GM21526 (cell line): ENCODE data around the gene OTUD5.

Source experiments
- ATAC-seq: cut with Tn5 transposase; IDR thresholded peaks from one replicate; pipeline ENCODE4 v1.9.1; 2021; ENCODE audit warnings: moderate library complexity; ENCODE audit not compliant: unreplicated experiment, low FRiP score

The OTUD5 gene

DNA sequence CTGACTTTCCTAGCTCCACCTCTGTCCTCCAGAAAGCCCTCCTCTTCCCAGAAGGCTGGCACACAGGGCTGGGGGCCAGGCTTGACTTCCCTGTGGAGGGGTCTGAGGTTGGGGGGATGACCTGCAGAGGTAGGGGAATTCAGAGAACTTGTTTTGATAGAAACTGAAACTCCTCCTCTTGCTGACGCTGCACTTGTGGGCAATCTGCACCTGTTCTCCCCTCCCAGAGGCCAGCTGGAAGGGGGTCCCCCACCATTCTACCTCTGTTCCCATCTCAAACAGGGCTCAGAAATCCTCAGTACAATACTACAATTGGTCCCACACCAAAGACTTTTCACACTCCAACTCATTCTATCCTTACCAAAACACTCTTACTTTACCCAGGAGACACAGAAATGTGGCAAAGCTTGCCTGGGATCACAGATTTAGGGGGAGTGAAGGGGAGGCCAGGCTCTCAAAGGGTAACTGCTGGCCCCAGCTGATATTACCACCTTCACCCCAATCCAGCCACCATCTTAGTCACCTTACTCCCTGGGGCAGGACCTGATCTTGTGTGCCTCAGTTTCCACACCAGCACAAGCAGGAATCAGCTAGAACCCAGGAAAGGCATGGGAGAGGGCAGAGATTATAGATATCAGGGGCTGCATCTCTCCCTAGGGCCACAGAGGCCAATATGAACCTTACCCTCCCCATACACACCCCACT lies 18.5 kb downstream of the OTUD5 start:
- ATAC-seq, result peak; percentile 43

DNA sequence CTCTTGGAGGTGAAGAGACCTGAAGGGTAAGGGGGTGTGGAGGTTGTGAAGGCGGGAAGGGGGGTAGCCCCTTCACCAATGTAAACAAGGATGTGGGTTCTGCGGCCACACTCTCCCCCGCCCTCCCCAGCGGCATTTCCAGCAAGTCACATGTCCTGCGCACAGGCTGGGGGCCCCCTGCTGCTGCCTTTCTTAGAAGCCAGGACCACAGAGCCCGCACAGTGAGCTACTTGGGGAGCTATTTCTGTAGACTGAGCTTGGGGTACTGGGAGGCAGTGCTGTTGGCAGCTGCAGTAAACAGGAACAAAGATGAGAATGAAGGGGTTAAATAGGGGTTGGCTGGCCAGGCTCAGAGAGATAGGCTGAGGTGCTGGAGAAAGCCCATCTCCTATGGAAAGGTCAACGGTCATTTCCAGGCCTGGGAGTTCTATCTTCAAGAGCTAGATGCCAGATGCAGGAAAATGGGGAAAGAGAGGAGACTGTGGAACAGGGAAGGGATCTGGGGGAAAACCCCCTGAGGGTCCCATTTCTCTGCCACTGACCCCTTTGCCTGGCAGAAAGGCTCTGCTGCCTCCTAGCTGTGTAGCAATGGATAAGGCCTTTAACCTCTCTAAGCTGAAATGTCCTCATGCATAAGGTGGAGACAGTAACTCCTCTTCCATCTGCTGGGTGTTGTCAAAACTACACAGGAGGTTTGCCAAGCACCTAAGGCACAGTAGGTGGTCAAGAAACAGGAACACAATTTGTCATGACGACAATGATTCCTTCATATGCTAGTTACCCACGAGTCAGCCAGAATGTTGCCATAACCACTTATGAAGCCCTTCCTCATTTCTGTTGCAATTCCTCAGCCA lies 20.1 kb downstream of the OTUD5 start:
- peak; percentile 61 for ATAC-seq

DNA sequence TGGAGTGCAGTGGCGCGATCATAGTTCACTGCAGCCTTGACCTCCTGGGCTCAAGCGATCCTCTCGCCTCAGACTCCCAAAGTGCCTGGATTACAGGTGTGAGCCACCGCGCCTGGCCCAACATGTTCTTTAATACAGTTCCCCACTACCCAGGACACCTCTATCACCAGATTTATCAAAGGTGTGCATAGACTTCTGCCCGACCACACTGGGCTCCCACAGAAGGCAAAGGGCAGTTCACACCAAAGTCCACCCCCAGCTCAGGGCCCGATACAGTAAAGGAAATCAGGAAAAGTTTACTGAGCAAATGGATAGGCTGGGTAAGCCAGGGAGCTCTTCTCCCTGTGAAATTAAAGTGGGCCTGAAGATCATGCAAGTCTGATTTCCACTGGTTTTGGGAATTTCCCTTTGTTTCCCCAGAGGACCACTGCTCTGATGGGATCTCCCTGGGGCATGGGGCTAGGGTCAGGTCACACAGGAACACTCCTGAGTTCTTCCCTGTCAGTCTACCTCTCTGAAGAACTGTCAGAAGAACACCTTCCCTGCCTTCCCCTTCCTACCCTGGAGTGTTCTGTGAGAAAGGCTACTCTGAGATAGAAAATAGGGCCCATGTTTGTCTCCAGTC lies 20.9 kb downstream of the OTUD5 start:
- ATAC-seq, result no peak

DNA sequence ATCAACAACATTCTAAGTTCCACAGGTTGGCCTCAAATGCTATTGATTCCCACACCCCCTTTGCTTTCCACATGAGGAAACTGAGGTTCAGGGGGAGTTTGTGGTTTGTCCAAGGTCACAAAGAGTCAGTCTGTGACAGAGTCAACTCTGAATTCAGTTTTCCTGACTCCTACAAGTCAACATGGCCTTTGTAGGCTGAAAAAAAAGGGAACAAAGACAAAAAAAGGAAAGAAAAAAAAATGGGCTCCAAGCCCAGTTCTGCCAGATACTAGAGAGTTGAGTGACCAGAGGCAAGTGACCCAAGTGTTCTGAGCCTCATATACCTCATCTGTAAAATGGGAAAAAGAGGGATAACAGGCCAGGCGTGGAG lies 22.1 kb downstream of the OTUD5 start:
- ATAC-seq, result no peak

DNA sequence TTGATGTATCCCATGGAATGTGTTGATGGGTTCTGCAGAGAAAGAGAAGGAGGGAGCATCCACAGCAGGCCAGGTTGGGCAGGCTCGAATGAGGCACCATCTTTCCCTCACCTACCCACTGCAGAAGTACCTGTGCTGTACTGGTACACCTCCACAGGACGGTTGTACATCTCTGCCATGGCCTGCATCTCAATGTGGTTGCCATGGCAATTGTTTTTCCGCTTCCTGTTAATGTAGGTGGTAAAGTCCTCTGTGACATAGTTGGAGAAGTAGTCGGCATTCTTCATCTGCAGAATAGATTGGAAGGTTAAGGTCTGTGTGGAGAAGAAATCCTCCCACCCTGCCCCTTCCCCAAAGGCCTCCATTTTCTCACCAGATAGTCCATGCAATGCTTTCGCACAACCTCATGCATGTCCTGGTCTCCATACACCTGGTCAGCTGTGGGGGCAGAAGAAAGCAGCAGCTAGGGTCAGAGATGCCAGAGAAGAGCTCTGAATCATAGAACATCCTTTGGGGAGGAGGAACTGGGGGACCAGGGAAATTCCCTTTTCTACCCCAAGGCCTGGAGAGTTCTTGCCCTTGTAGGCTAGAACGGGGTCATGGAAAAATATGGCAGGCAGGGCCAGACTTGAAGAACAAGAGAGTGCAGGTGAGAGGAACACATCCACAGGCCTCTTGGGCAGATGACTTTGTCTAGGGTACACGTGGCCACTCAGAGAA lies 22.7 kb downstream of the OTUD5 start:
- ATAC-seq, result no peak

DNA sequence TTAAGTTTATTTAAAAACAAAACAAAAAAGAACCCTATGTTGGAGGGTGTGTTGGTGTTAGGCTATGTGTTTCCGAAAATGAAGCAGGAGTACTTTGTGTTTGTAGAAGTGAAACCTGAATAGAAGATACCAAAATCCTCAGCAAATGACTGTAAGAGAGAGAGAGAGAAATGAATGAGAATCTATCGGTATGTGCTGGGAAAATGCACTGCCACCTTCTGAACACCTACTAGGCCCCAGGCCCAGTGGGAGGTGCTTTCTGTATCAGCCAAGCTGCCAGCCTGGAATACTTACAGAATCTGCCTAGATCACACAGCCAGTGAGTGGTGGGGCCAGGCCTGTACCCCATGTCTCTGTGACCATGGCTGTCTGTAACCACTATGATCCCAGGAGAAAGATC lies 23.6 kb downstream of the OTUD5 start:
- no peak for ATAC-seq

DNA sequence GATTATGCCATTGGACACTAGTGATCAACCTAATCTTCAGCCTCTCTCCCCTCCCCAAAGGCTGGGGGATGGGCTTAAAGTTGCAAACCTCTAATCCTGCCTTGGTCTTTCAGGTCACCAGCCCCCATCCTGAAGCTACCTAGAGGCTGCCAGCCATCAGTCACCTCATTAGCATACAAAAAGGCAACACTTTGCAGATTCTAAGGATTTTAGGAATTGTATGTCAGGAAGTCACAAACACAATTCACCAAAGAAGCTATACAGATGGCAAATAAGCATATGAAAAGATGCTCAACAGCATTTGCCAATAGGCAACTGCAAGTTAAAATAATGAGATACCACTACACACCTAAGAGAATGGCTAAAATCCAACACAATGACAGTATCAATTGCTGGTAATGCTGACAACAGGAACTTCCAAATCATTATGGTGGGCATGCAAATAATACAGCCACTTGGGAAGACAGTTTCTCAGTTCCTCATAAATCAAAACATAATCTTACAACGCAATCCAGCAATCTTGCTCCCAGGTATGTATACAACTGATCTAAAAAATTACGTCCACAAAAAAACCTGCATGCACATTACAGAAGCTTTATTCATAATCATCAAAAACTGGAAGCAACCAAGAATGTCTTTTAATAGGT lies 29.5 kb downstream of the OTUD5 start:
- no peak for ATAC-seq

DNA sequence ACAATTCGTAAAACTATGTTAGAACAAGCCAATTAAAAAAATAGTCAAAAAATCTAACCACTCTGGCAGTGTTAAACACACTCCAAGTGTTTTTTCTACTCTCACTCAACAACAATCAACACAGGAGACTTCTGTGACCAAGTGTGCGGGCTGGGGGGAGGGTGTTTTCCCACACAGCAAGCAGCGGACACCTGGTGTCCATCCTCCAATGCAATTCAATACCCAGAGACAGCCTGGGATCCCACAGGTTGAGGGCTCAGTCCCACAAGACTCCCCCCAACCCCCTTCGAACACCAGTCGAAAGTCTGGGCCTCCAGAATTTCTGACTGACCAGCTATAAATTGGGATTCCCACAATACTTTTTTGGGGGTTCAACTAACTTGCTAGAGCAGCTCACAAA lies 30.3 kb downstream of the OTUD5 start:
- no peak for ATAC-seq

DNA sequence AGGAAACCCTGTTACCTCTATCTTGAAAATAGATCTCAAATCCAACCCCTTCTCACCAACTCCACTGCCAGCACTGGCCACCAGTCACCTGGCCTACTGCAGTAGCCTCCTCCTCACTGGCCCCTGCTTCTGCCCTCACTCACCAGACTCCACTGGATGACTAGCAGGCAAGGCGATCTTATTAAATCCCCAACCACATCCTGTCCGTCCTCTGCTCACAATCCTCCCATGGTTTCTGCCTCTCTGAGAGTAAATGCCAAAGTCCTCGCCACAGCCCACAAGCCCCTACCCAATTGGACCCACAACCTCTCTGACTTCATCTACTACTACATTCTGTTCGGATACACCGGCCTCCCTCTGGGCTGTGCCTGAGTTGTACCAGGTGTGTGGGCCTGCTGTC lies 33.1 kb downstream of the OTUD5 start:
- no peak for ATAC-seq

DNA sequence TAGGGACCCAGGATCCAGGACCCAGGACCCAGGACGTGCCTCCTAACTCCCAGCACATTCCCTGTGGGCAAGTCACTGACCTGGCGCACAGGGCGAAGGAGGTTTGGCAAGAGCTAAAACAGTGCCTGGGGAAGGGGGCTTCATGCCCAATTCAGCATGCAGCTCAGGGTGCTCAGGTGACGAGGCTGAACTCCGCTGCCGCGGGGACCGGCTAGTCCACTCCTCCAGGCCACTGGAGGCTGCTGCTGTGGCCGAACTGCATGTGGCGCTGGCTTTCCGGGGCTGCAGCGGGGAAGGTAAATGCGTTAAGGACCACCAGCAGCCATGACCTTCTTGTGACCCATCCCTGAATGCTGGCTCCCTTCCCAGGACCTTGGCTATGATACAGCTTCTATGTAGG lies 33.6 kb downstream of the OTUD5 start:
- no peak for ATAC-seq

DNA sequence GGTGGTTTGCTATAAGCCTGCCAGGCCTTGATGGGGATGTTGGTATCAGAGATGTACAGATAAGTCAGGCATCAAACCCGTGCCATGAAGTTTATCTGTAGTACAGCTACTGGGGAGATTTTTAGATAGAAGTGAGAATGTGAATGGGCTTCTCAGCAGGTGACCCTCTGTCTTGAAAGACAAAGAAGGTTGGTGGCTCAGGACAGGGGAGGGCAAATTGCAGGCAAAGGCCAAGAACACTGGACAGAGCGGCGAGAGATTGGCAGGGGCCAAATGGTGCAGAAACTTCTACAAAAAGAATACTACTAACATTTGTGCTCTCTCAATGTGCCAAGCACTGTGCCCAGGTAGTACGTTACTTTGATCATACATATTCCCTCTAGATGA lies 36.7 kb downstream of the OTUD5 start:
- no peak for ATAC-seq

DNA sequence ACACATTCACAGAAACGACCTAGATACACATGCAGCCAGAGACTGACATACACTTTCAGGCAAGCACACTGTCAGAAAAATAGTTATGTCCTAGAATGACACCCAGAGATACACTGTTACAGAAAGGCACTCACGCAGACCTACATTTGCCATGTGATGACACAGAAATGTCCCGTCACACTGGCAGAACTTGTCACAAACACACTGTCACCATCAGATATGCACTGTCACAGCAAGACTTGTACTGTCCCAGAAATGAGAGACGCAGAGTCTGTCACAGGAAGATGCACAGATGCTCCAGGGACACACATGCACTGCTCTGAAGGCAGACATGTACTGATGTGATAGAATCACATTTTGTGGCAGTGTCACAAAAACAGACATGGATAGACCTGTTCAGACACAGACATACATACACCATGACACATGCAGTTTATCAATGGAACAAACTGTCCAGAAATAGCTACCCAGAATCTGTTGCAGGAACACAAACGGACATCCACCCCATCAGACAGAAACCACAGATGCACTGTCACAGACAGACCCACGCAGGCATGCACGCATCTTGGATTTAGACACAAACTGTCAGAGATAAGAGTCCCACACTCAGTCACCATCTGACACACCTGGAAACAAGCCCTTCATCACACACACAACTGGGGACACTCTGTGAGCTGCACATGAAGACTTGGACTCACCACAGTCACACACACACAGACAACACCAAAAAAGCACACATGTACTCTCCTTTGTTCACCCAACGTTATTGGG lies 37.3 kb downstream of the OTUD5 start:
- ATAC-seq, result no peak

DNA sequence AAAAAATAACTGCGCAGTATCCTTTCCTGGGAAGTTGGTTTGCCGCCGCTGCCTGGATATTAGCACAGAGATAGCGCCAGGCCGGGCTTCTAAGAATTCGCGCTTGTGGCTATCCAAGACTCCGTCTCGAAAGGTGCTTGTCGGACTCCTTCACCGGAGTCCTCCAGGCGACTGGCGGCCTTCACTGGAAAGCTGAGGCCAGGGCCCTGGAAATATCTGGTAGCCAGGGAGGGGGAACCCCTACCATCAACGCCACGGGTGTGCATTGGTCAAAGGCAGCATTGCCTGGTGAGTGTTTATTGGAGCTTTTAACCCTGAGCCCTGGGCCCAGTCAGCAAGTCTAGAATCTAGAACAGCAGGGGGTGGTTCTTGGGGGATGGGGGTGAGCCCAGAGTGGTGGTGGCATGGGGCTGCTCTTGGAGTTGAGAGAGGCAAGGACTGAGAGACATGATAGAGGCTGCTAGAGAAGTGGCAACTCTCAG lies 38.0 kb downstream of the OTUD5 start:
- no peak for ATAC-seq

DNA sequence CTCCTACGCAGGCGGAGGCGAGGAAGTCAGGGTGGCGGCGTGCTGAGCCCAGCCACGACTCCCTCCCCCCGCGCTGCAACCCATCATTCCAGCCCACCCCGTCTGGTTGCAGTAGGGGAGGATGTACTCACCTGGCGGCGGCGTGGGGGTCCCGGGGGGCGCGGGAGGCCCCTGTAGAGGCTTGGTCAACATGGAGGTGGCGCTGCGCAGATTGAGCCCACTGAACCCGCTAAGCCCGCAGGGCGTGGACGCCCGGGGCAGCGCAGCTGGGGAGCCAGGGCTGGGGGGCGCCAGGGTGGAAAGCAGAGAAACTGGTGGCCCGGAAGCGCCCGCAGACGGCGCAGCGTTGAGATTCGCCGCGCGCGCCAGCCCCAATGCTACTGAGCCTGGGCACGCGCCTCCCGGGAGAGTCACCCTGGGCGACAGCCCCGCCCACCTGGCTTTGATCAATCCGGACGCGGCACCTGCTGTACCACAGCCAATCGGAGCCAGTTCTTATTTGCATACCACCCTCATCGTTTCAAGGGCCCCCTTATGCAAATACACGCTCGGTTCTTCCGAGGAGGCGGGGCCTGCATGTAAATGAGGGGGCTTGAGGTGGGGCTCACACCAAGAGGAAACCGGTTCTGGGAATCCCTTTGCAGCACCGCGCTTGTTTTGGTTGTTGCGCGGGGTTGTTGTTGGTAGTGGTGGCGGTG lies 38.6 kb downstream of the OTUD5 start, which contains the start of gene PIM2:
TSS of gene PIM2 (minus strand) at position 382 of the 698 bp plus-strand sequence. CDS start at position 192, 190 bp downstream.
- ATAC-seq, result peak; percentile 66

DNA sequence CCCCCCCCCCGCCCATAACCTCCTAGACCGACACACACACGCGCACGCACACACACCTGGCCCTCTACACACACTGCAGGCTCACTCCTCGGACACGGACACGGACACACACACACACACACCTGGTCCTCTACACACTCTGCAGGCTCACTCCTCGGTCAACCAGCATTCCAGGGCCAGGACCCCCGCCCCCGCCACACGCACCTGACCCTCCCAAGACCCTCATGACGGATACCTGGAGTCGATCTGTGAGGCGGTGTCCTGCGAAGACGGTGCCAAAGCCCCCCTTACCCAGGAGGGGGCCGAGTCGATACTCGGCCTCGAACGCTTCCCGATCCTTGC lies 39.1 kb downstream of the OTUD5 start:
- ATAC-seq, result no peak

DNA sequence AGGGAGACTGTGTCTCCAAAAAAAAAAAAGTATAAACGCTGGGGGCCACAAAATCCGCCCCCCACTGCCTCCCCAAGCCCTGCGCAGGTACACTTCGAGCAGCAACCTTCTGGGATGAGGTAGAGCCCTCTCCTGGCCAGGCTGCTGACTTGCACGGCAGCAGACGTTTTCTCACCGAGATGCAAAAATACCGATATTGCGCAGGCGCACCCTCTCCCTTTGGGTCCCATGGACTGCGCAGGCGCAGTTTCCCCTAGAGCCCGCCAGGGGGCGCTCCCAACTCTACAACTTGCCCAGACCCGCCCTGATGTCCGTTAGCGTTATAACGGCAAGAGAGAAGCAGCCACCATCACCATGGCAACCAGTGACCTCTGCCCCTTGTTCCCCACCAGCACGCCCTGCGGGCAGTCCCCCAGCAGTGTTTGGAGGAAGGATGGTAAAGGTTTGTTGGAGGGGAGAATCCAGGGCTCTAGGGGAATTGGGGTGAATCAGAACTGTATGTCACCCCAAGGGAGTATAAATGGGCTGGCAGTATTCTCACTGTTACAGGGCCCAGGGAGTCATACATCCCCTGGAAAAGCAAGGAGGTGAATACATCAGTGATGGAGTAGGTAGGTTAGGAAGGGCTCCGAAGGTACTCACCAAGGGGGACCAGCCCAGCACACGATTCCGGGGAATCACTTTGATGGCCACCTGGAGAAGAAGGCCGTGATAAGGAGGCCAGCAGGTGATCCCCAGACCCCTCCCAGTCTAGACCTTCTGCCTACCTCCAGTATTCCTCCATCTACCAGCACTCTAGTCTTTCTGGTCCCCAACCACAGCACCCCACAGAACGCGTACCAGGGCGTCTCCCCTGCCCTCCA lies 40.0 kb downstream of the OTUD5 start:
- ATAC-seq, result peak; percentile 34

DNA sequence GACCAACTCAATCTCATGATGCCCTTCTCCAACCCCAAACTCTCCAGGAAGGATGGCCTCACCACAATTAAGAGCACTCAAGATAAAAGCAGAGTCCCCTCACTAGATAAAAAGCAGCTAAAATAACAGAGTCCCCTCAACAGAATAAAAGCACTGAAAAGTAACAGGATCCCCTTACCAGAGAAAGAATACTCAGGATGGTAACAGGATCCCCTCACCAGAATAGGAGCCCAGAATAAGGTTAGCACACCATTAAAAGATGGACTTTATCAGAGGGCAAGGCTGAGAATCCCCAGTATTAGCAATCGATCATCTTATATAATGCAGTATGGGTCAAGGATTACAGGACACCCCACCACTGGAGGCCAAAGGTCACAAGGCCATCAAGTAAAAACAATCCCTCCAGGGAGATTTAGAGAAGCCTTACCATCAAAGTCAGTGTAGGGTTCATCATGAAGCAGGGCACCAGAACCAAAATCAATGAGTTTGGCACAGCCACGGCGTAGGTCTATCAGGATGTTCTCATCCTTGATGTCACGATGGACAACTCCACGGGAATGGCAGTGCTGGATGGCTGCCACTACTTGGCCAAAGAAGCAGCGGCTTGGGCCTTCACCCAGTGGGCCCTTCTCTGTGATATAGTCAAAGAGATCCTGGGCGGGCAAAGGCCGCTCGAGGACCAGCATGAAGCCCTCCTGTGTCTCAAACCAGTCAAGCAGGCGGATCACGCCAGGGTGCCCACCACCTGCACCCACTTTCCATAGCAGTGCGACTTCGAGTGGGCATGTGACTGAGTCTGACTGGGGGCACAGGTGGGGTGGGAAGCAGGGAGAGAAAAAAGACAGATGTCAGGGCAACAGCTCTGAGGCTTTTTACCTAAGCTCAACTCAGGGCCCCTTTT lies 42.6 kb downstream of the OTUD5 start:
- ATAC-seq, result no peak
